NAMALWA (cell line): ENCODE results near the gene RSL24D1.

Experiments used
- DNase-seq: peaks from one replicate; pipeline ENCODE4 v3.0.0-alpha.2; 2015; ENCODE audit warnings: low spot score

RSL24D1 gene

GRCh38 chr15:55196458-55197361, at the start of gene RSL24D1:
TSS of gene RSL24D1 (minus strand) at chr15:55196941. CDS start at chr15:55196890, 51 bp downstream.
- peak; percentile 100 for DNase-seq

- DNase-seq, result no peak
Observed at GRCh38 chr15:55245059-55245458, 48.3 kb upstream of the RSL24D1 start.

GRCh38 chr15:55241891-55242290, 45.1 kb upstream of the RSL24D1 start:
- no peak for DNase-seq

GRCh38 chr15:55241186-55241585, 44.4 kb upstream of the RSL24D1 start:
- DNase-seq, result no peak

- DNase-seq, result no peak
Observed at GRCh38 chr15:55240125-55240760, 43.5 kb upstream of the RSL24D1 start.

GRCh38 chr15:55239440-55240124, 42.8 kb upstream of the RSL24D1 start:
- DNase-seq, result no peak

GRCh38 chr15:55238877-55239276, 42.1 kb upstream of the RSL24D1 start:
- DNase-seq, result no peak

- DNase-seq, result no peak
Observed at GRCh38 chr15:55237219-55238130, 40.7 kb upstream of the RSL24D1 start.

GRCh38 chr15:55235546-55236036, 38.9 kb upstream of the RSL24D1 start:
- no peak for DNase-seq

- no peak for DNase-seq
Observed at GRCh38 chr15:55234800-55235104, 38.0 kb upstream of the RSL24D1 start.

- no peak for DNase-seq
Observed at GRCh38 chr15:55234104-55234799, 37.5 kb upstream of the RSL24D1 start.

- DNase-seq, result no peak
Observed at GRCh38 chr15:55231455-55231854, 34.7 kb upstream of the RSL24D1 start.

GRCh38 chr15:55230953-55231352, 34.2 kb upstream of the RSL24D1 start:
- DNase-seq, result no peak

GRCh38 chr15:55230051-55230670, 33.4 kb upstream of the RSL24D1 start:
- no peak for DNase-seq

GRCh38 chr15:55226127-55226526, 29.4 kb upstream of the RSL24D1 start:
- DNase-seq, result no peak

GRCh38 chr15:55224892-55225291, 28.2 kb upstream of the RSL24D1 start:
- DNase-seq, result no peak

GRCh38 chr15:55222588-55222987, 25.8 kb upstream of the RSL24D1 start:
- peak; percentile 35 for DNase-seq

GRCh38 chr15:55221090-55222011, 24.6 kb upstream of the RSL24D1 start:
- peak; percentile 5 for DNase-seq

GRCh38 chr15:55220606-55221005, 23.9 kb upstream of the RSL24D1 start:
- no peak for DNase-seq
